Endometrial microvascular endothelial cells (primary cell): Measurements from ENCODE around the gene MYLK2. TPM values are rescaled to one million over a fixed set of nuclear protein-coding genes. Genes with fewer than 3 reads are reported as not detected.

Experiments
- in situ Hi-C: cut with HindIII; loops from 2 replicates; pipeline ENCODE4 v1.10.0; 2017; ENCODE audit warnings: low sequenced_read_pairs, low pct_unique_long_range_greater_than_20kb; ENCODE audit errors: inconsistent ontology term
- total RNA-seq: library from RNA; depleted of rRNA; stranded (reverse); fragments of >200 nt; gene quantifications from one replicate; pipeline ENCODE4 v1.2.3, GENCODE V29; 2015; ENCODE audit errors: inconsistent ontology term

The MYLK2 gene
- total RNA-seq, 1 donor from 2014 or later = 1.0 TPM

DNA sequence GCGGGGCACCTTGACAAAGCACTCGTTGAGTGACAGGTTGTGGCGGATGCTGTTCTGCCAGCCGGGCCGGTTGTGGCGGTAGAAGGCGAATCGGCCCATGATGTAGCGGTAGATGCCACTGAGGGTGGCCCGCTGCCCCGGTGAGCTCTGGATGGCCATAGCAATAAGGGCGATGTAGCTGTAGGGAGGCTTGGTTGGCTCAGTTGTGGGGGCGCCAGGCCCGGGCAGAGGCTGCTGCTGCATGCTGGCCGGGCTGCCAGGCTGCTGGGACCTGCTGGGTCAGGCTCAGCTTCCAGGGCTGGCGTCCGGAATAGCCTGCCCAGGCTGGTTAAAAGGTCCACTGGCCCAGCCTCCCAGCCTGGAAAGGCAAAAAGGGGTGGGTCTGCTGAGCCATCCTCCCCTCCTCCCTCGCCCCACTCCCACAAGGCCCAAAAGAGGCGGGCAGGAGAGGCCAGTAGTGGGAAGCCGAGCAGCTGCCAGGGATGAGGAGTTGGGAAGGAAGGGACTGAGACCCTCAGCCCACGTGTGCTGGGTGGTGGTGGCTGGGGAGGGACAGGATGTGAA lies 26.2 kb downstream of the MYLK2 start, which contains the start of gene FOXS1:
FOXS1 (minus strand) TSS at position 305 of the 564 bp plus-strand sequence; CDS start at position 243, 62 bp downstream.
- in situ Hi-C loops = no loop called here

DNA sequence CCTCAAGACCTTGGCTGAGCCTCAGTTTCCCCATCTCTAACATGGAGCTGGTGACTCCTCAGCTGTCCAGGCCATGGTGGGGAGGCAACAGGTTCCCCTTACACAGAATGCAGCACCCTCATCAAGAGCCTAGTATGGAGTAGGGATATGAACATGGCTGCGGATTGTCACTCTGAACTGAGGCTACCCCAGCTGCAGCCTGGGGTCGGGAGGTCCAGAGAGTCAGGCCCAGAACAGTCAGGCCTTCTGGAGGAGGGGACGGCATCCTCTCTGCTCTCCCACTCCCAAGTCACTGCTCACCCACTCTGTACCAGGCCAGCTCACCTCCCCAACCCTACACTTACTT lies 27.6 kb downstream of the MYLK2 start:
- in situ Hi-C loops = no loop called here

DNA sequence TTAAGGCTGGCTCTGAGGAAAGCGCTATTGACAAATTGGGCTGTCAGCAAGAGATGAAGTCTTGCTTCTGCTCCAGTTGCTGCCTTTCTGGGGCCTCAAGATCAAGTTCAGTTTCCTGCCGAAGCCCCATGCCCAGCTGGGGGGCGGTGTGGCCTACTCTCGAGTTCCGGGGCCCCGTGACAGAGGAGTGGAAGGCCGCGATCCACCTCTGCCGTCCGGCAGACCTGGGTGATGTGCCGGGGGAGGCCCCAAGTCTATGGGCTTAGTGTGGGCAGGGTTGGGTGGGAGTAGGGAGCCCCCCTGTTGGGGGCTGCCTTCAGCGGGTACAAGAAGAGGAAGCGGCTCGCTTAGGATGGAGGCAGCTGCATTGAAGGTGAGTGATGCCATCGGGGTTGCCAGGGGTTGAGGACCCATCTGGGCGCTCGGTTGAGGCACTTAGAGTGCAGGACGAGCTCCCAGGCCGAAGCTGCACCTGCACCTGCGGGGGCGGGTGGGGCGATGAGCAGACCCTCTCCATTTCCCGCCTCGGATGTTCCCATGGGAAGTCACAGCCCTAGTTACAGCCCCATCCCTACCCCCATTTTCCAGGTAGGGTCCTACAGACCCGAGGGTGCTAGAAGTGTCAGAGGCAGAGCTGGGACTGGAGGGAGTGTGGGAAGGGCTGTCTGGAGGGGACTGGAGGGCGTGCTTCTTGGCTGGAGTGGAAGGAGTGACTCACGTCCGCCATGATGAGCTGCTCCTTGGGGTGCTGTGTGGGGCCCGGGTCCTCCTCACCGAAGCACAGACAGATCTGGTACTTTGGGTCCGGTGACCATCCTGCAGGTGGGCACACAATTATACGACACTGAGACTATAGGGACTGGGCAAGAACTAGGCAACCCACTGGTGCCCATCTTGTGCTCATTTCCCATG lies 29.2 kb downstream of the MYLK2 start:
- in situ Hi-C loops = no loop called here

DNA sequence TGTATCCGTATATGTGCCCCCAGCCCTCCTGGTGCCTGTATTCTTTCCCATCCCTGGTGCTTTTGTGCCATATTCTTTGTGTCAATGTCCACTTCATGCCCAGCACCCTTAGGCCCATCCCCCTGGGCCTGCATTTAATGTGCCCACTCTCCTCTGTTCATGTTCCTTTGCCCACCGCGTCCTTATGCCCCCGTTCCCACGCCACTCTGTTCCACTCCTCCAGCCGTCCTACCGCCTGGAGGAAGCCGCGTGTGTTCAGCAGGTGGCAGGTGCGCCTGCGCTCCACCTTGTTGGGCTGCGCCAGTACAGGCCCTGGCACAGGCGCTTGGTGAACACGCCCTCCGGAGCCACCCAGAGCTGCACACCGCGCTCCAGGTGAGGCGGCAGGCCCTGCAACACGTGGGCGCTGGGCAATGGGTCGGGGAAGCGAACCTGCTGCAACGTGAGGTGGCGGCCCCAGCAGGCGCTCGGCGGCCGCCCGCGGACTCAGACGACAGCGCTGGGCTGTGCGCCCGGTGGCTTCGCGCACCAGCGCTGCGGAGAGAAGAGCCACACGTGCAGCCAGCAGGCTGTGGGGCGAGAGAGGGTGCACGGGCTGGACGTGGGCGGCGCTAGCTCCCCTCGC lies 30.3 kb downstream of the MYLK2 start:
- in situ Hi-C loops = no loop called here

- in situ Hi-C loops = no loop called here
Observed at GRCh38 chr20:31851240-31851955, 32.2 kb downstream of the MYLK2 start.

GRCh38 chr20:31853481-31853880 lies 34.3 kb downstream of the MYLK2 start:
- in situ Hi-C loops = no loop called here

DNA sequence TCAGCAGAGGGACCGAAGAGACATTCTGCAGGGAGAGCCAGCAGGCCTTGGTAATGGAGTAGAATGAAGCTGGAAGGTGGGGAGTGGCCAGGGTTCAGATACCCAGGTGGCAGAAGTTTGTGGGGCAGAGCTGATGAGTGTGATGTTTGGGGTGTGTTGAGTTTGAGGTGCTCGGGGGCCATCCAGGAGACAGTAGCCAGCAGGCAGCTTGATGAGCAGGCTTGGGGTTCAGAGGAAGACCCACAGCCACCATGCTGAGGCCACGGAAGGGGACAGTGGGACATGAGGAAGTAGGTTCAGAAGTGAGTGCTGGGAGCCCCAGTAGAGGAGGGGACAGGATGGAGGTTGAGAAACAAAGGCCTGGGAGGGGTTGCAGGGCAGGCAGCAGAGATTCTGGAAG lies 37.4 kb downstream of the MYLK2 start:
- in situ Hi-C loops = no loop called here

DNA sequence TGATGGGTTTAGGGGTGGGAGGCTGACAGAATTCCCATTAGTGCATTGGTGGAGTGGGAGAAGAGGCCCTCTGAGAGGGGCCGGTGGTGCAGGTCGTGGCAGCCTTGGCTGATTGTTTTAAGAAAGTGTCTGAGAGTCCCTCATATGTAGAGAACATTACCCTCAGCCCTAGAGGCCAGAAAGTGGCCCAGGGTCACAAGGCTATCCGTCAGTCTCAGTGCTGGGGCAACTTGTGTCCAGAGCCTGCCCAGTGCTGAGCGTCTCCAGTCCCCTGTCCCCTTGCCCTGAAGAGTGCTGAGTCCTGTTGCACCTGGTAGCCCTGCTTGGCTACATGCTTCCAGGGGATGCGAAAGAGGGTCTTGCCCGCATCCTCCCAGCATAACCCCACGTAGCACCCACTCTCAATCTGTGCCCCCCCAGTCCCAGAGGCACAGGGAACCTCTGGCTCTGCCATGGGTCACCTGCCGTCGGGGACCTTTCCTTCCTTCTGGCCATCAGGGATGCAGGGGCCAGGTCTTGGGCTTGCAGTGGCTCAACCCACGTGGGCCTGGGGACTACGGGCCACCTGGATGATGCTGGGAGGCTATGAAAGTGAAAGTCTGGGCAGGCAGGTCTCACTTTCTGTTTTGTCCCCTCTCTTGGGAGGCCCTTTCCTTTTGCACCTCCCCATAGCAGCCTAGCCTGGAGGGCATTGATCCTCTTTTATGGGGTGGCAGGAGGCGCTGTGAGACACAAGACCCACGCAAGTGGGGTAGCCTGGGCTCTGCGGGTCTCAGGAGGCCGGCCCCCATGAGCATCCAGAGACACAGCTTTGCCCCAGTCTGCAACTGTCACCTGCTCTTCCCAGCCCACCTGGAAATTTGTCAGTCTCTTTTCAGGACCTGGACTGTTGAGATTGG lies 39.0 kb downstream of the MYLK2 start:
- in situ Hi-C loops = no loop called here

DNA sequence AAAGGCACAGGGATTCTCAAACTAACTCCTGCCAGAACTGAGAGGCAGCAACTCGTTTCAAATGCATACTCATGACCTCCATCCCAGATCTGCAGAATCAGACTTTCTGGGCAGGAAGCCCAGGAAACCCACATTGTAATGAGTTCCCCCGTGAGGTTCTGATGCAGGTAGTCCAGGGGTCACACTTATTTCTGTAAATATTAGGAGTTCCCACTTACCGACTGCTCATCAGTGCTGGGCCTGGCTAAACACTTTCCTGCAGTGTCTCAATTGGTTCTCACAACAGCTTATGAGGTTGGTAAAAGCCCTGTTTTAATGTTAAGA lies 39.6 kb downstream of the MYLK2 start:
- in situ Hi-C loops = no loop called here

DNA sequence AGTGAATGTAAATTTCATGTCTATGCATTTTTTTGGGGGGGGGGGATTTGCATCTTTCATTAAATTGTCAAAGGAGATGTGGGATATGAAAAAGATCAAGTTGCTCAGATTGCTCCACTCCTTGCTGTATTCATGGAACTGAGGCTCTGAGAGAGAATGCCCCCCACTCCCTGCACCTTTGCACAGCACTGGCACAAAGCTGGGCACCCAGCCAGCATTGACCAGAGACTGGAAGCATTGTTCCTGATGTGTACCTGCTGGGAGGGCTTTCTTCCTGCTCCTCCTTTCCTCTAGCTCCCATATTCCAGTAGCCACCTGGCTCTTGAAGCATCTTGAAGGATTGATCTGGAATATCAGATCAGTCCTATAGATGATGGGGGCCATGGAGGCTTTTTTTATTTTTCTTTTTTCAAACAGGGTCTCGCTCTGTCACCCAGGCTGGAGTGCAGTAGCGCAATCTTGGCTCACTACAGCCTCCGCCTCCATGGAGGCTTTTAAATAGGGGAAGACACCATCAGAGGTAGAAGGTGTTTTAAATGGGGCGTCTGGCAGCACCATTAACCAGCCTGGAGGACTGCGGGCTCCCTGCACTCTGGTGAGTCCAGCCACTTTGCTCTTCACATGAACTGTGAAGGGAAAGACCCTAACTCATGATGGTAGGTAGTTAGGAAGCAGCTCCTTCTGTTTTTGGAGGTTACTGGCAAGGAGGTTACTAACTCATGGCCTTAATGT lies 40.3 kb downstream of the MYLK2 start:
- in situ Hi-C loops = no loop called here

DNA sequence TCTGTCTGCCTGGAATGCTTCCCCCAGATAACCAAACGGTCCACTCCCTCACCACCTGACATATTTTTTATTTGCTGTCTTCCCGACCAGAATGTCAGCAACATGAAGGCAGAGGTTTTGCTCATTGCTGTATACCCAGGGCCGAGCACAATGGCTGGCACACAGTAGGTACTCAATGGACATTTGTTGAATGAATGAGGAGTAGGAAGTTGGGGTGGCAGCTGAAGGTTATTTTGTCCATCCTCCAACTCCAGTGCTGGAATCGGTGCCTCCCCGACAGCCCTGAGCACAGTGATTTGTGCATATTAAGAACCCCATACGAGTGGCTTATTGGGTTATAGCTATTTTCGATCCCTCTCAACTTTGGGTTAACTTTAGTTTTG lies 40.8 kb downstream of the MYLK2 start:
- in situ Hi-C loops = no loop called here

GRCh38 chr20:31860390-31861134 lies 41.4 kb downstream of the MYLK2 start:
- in situ Hi-C loops = no loop called here

DNA sequence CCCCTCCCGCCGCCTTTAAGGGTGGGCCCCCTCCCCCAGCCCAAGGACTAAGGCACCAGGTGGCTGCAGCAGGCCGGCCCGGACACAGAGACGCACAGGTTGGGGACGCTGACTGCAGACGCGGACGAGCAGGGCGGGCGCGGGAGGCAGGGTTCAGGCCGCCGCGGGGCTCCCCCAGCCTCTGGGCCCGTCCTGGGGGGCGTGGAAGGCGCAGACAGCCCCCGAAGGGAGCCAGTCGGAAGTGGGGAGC lies 41.9 kb downstream of the MYLK2 start:
- in situ Hi-C loops = no loop called here

DNA sequence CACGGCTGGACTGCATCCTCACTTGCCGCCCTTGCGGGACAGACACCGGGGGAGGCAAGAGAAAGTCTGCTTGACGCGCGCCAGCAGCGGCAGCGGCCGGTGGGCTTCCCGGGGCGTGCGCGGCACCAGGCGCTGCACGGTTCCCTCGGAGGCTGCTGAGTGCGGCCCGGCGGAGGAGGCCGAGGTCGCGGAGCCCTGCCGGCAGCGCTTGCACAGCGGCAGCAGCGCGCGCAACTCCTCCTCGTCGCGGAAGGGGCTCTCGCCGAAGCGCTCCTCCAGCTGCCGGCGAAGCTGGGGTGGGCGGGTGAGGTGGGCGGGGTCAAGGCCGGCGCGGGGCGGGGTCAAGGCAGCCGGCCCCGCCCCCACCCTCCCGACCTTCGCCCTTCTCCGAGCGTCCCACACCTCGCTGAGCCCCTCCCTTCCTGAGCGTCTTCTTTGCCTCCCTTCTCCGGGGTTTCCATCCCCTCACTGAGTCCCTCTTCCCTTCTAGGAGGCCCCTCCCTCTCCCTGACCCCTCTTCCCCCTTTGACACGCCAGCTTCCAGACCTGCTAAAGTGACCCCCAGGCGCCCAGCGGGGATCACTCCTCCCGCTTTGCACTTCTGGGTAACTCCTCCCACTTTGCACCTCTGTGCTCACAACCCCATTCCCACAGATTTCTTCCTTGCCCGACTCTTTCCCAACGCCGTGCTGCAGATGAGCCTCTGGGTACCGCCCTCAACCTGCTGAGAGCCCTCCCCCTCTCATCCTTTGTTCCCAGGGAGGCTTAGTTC lies 42.4 kb downstream of the MYLK2 start:
- in situ Hi-C loops = no loop called here

DNA sequence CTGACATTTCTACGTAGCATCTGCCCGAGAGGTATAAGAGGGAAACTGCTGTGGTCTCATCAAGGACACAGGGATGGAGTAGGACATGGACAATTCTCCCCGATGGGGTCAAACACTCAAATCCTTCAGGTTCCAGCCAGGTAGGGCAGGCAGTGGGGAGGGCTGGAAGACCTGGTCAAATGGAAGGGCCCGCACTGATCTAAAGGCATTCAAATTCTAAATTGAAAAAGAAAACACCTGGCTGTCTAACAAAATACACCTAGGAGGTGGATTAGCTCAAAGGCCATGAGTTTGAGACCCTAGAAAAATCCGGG lies 43.0 kb downstream of the MYLK2 start:
- in situ Hi-C loops = no loop called here

DNA sequence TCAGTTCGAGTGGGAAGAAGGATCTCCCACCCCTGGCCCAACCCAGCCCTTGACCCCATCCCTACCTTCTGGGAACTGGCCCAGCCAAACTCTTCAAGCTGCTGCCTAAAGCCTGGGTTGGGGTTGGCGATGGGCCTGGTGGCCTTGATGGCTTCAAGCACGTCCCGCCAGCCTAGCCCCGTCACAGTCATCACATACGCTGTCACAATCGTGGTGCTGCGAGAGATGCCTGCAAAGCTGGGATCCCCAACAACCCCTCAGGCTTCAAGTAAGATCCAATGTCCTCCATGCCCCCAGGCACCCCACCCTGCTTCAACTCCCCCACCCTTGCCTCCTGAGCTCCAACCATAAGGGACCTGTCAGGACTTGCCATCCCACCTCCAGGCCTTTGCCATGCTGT lies 43.4 kb downstream of the MYLK2 start:
- in situ Hi-C loops = no loop called here
